HepG2 (cell line): ENCODE results near the gene HAP1. TPM values are rescaled to one million over a fixed set of nuclear protein-coding genes. Genes with fewer than 3 reads are reported as not detected.

Source experiments
- ATF7 ChIP-seq, 2 experiments: fragments of 450-650 bp in 1 of 2; sonication (generic) in 1 of 2; formaldehyde crosslinking in 1 of 2; IDR thresholded peaks; 2 replicates each; pipeline versions ENCODE4 v1.4.0 to v1.6.1; 2016 to 2020; ENCODE audit warnings: antibody characterized with exemption in 1 of 2, mild to moderate bottlenecking in 1 of 2, missing genetic modification reagents in 1 of 2
- CSRNP2 ChIP-seq: sonication (generic); formaldehyde crosslinking; conservative IDR thresholded peaks from 2 replicates; pipeline ENCODE4 v1.8.0; 2022; ENCODE audit warnings: low read depth, missing genetic modification reagents
- DMTF1 ChIP-seq: sonication (generic); formaldehyde crosslinking; IDR thresholded peaks from 2 replicates; pipeline ENCODE4 v1.4.0; 2020; ENCODE audit warnings: mild to moderate bottlenecking, missing genetic modification reagents
- FOSL2 ChIP-seq: sonication (generic); formaldehyde crosslinking; IDR thresholded peaks from 2 replicates; pipeline ENCODE4 v1.4.0; 2020; ENCODE audit warnings: missing genetic modification reagents
- GATA4 ChIP-seq: sonication (generic); IDR thresholded peaks from 2 replicates; pipeline ENCODE4 v1.6.1; 2016; ENCODE audit warnings: antibody characterized with exemption, low read depth, borderline replicate concordance
- HIVEP1 ChIP-seq: sonication (generic); formaldehyde crosslinking; IDR thresholded peaks from 2 replicates; pipeline ENCODE4 v1.4.0; 2020; ENCODE audit warnings: mild to moderate bottlenecking, missing genetic modification reagents
- HNRNPUL1 ChIP-seq: fragments of 200-400 bp; formaldehyde crosslinking; IDR thresholded peaks from 2 replicates; pipeline ENCODE4 v1.6.1; 2017; ENCODE audit warnings: low read depth, mild to moderate bottlenecking, low read length, moderate library complexity
- IRX3 ChIP-seq: sonication (generic); formaldehyde crosslinking; IDR thresholded peaks from 2 replicates; pipeline ENCODE4 v1.8.1; 2023; ENCODE audit warnings: mild to moderate bottlenecking, low read depth, missing genetic modification reagents, borderline replicate concordance
- REL ChIP-seq: sonication (generic); formaldehyde crosslinking; conservative IDR thresholded peaks from 2 replicates; pipeline ENCODE4 v1.8.0; 2022; ENCODE audit warnings: mild to moderate bottlenecking, missing genetic modification reagents, moderate library complexity
- SKIL ChIP-seq: sonication (generic); formaldehyde crosslinking; IDR thresholded peaks from 2 replicates; pipeline ENCODE4 v1.8.0; 2022; ENCODE audit warnings: missing genetic modification reagents, mild to moderate bottlenecking, moderate library complexity, borderline replicate concordance
- TOE1 ChIP-seq: sonication (generic); formaldehyde crosslinking; IDR thresholded peaks from 2 replicates; pipeline ENCODE4 v1.4.0; 2020; ENCODE audit warnings: mild to moderate bottlenecking, missing genetic modification reagents
- TP53 ChIP-seq: sonication (generic); formaldehyde crosslinking; conservative IDR thresholded peaks from 2 replicates; pipeline ENCODE4 v1.4.0; 2020; ENCODE audit warnings: missing genetic modification reagents
- ZMYM3 ChIP-seq: sonication (generic); formaldehyde crosslinking; IDR thresholded peaks from 2 replicates; pipeline ENCODE4 v1.5.1; 2020; ENCODE audit warnings: mild to moderate bottlenecking, missing genetic modification reagents
- ZNF282 ChIP-seq: fragments of 450-650 bp; IDR thresholded peaks from 2 replicates; pipeline ENCODE4 v1.6.1; 2018; ENCODE audit not compliant: partially characterized antibody
- ZNF607 ChIP-seq: sonication (generic); formaldehyde crosslinking; IDR thresholded peaks from 2 replicates; pipeline ENCODE4 v1.5.1; 2020; ENCODE audit warnings: missing genetic modification reagents, mild to moderate bottlenecking, borderline replicate concordance
- ZNF639 ChIP-seq: conservative IDR thresholded peaks from 2 replicates; pipeline ENCODE4 v1.6.1; 2018; ENCODE audit warnings: missing genetic modification reagents
- ZZZ3 ChIP-seq: sonication (generic); formaldehyde crosslinking; IDR thresholded peaks from 2 replicates; pipeline ENCODE4 v1.4.0; 2020; ENCODE audit warnings: missing genetic modification reagents, mild to moderate bottlenecking, borderline replicate concordance
- polyA plus RNA-seq, 8 experiments: library from polyadenylated mRNA; depleted of rRNA in 3 of 8; stranded (reverse) in 7 of 8; unstranded in 1 of 8; fragments of >200 nt; fragmentation: Illumina TruSeq in 4 of 8; extraction: Trizol in 4 of 8; gene quantifications; 2 replicates each; pipeline versions ENCODE4 v1.2.1 to v1.2.3, GENCODE V29; 2011 to 2016; ENCODE audit warnings: low read depth in 4 of 8, missing spikeins in 1 of 8, mixed read lengths in 1 of 8; ENCODE audit not compliant: insufficient read depth in 1 of 8
- total RNA-seq, 5 experiments: library from RNA; depleted of rRNA; stranded (reverse); fragments of >200 nt; fragmentation: Illumina TruSeq; extraction: Trizol; gene quantifications; 2 replicates each; pipeline ENCODE4 v1.2.3, GENCODE V29; 2016; ENCODE audit warnings: low read depth in 1 of 5
- TF ChIP-seq, protein P1 (sequence below): sonication (generic); formaldehyde crosslinking; conservative IDR thresholded peaks from 2 replicates; pipeline ENCODE4 v1.4.0; 2020; ENCODE audit warnings: missing genetic modification reagents

The HAP1 gene
- total and polyA plus RNA-seq, 2 of the 13 experiments (the other 11 are each of a cell fraction or from before 2014, with no cell fraction given), result 0.07 TPM

- TF ChIP-seq HNRNPUL1 (no peak; the same call in 1 of the 2 replicates), DMTF1 (CRISPR knock-in tag) (no peak; the same call in 1 of the 2 replicates), ZMYM3 (CRISPR knock-in tag) (peak; percentile 25; the same call in 1 of the 2 replicates), TOE1 (CRISPR knock-in tag) (no peak), IRX3 (CRISPR knock-in tag) (no peak), ATF7 (IDR thresholded peaks at IDR 0.05) (peak; percentile 99), ATF7 (CRISPR knock-in tag; IDR thresholded peaks at IDR 0.05) (peak; percentile 97), ZNF607 (CRISPR knock-in tag) (peak; percentile 60; the same call in 1 of the 2 replicates), GATA4 (peak; percentile 58), HIVEP1 (CRISPR knock-in tag) (peak; percentile 96), ZNF639 (peak; percentile 74), ZNF282 (no peak), CSRNP2 (CRISPR knock-in tag) (no peak), TP53 (CRISPR knock-in tag) (no peak), SKIL (CRISPR knock-in tag) (peak; percentile 44), FOSL2 (CRISPR knock-in tag) (peak; percentile 77), REL (CRISPR knock-in tag) (no peak), ZZZ3 (no peak; the same call in none of the 2 replicates)
- TF ChIP-seq, protein P1, sequence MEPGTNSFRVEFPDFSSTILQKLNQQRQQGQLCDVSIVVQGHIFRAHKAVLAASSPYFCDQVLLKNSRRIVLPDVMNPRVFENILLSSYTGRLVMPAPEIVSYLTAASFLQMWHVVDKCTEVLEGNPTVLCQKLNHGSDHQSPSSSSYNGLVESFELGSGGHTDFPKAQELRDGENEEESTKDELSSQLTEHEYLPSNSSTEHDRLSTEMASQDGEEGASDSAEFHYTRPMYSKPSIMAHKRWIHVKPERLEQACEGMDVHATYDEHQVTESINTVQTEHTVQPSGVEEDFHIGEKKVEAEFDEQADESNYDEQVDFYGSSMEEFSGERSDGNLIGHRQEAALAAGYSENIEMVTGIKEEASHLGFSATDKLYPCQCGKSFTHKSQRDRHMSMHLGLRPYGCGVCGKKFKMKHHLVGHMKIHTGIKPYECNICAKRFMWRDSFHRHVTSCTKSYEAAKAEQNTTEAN (CRISPR knock-in tag), result no peak; the same call in 1 of the 2 replicates
Observed at GRCh38 chr17:41688641-41689496, 45.6 kb downstream of the HAP1 start, which contains the start of gene EIF1 (continued).
